Activated T-helper 17 cell treated with anti-CD3 and anti-CD28 coated beads, Interleukin-2, amount 50 U/mL, for 72 hours (primary cell): ENCODE measurements around the gene PRR23E. TPM values are rescaled to one million over a fixed set of nuclear protein-coding genes. Genes with fewer than 3 reads are reported as not detected.

Source experiments
- ATAC-seq: fragments of 150-1000 bp; cut with Tn5 transposase; replicated peaks from 2 replicates; pipeline ENCODE4 v1.10.0; 2021; ENCODE audit warnings: mild to moderate bottlenecking, moderate library complexity
- H3K27ac Mint-ChIP-seq: one replicate; pipeline ENCODE4 v1.8.0; 2022; ENCODE audit warnings: mixed read lengths
- H3K27me3 Mint-ChIP-seq: one replicate; pipeline ENCODE4 v1.8.0; 2022; ENCODE audit warnings: mixed read lengths
- H3K36me3 Mint-ChIP-seq: one replicate; pipeline ENCODE4 v1.8.0; 2022; ENCODE audit warnings: low read depth, mild to moderate bottlenecking, mixed read lengths
- H3K4me1 Mint-ChIP-seq: one replicate; pipeline ENCODE4 v1.8.0; 2022; ENCODE audit warnings: mixed read lengths
- H3K4me3 Mint-ChIP-seq: one replicate; pipeline ENCODE4 v1.8.0; 2022; ENCODE audit warnings: mild to moderate bottlenecking, mixed read lengths
- H3K9me3 Mint-ChIP-seq: one replicate; pipeline ENCODE4 v1.8.0; 2022; ENCODE audit warnings: mixed read lengths
- total RNA-seq, 2 donors: library from RNA; stranded (reverse); gene quantifications; one replicate each; pipeline ENCODE4 v1.2.3, GENCODE V29; 2022

PRR23E gene
- total RNA-seq, 2 donors from 2014 or later: not detected

- H3K4me3 Mint-ChIP-seq: no peak overlapping the region
- peaks cover 6% of the 10 kb centered on the region for H3K9me3 Mint-ChIP-seq
- no peaks in the 10 kb centered on the region for H3K36me3 Mint-ChIP-seq
- ATAC-seq: no peak
- H3K27ac Mint-ChIP-seq: no peak overlapping the region
- peaks cover 16% of the 10 kb centered on the region for H3K27me3 Mint-ChIP-seq
- no peaks in the 10 kb centered on the region for H3K4me1 Mint-ChIP-seq
Measured at GRCh38 chr3:127235706-127236105, 42.8 kb downstream of the PRR23E start.

- Mint-ChIP-seq H3K4me1 (no peaks in the 10 kb centered on the region), H3K27ac (no peak overlapping the region), H3K27me3 (peaks cover 15% of the 10 kb centered on the region), H3K4me3 (no peak overlapping the region), H3K9me3 (peaks cover 5% of the 10 kb centered on the region), H3K36me3 (no peaks in the 10 kb centered on the region)
- ATAC-seq: no peak
Measured at GRCh38 chr3:127237835-127238234, 44.9 kb downstream of the PRR23E start.

GRCh38 chr3:127238602-127239001 lies 45.7 kb downstream of the PRR23E start:
- ATAC-seq: no peak
- Mint-ChIP-seq H3K27ac (no peak overlapping the region), H3K9me3 (peaks cover 5% of the 10 kb centered on the region), H3K27me3 (peaks cover 15% of the 10 kb centered on the region), H3K36me3 (no peaks in the 10 kb centered on the region), H3K4me3 (no peak overlapping the region), H3K4me1 (no peaks in the 10 kb centered on the region)

- Mint-ChIP-seq H3K4me1 (no peaks in the 10 kb centered on the region), H3K27ac (no peak overlapping the region), H3K36me3 (no peaks in the 10 kb centered on the region), H3K27me3 (no peaks in the 10 kb centered on the region), H3K4me3 (no peak overlapping the region), H3K9me3 (peaks cover 15% of the 10 kb centered on the region)
- no peak for ATAC-seq
Measured at GRCh38 chr3:127247292-127247691, 54.4 kb downstream of the PRR23E start.

Other genes with a start within 250 kb of the PRR23E start
- gene PLXNA1, start 210.0 kb upstream of the PRR23E start, total RNA-seq: 1 to 10 TPM; 7.1 to 9.3 TPM
- not detected for gene PRR20G, start 94.9 kb downstream of the PRR23E start, total RNA-seq